ENCODE measurements around the gene ARL15.

The ARL15 gene

DNA sequence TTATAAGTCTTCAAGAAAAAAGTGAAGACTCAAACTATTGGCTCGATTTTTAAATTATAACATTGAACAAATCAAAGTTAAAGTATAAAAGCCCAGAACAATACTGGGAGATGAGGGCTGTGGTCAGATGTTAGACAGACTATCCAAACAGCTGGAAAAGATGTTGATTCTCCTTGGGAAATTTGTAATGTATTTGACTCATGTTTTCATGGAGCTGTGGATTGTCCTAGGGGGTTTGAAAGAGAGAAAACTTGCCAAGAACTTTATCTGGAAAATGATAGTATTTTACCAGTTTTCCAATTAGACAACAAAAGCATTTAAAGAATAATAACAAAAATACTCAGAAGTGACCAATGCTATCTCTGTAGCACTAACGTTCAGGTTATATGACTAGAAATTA is 339.2 kb downstream of the ARL15 start:
- no peak for DNase-seq

DNA sequence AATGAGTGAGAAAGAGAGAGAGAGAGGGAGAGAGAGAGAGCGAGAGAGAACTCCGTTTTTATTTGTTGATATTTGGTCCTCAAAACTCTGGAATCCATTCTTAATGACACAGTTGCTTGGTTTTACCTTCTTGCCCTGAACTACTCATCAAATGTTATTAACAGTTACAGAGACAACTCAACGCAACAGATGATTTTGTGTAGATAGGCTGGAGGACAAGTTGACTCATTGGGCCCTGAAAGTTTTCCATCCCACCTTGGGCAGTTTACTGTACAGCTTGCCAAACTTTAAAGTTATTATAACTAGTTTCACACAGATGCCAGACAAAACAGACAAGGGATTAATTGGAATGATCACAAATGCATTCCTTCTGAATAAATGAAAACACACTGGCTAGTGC is 339.9 kb downstream of the ARL15 start:
- no peak for DNase-seq

DNA sequence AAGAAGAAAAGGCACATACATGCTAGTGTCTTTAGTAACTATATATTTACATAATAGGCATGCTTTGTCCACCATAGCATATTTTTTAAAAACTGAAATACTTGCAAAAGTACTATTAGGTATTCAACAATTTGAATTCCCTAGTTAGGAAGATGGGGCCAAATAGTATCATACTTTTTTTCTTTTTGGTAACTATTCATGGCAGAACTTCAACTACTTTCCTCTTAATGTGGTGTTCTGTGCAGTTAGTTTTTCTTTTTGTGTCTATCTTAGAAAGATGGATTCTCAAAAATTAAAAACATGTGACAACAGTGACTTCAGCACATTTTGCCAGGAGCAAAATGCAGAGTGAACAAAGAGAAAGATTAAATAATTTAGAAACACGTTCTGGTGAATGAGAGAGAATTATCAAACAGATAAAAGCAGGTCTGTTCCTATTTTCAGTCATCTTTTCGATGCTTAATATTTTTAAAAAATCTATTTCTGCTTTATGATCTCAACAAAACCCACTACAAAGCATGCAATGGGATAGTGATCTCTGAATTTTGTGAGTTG is 341.1 kb downstream of the ARL15 start:
- no peak for DNase-seq

DNA sequence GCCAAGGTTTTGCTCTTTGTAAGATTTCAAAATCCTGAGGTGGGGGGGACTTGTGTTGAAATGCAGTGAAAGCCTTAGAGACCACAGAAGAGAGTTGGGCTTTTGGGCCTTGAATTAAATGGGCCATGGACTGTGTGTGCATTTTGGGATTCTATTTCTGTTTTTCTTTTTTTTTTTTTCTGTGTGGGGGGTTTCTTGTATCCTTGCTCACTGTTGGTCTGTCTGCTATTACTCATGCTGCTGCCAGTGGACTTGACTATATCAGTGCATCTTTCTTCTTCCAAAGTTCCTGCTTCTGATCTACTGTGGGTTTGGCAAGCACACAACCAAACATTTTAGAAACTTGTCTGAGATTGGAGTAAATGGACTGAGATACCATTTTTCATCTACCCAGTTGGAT is 344.9 kb downstream of the ARL15 start:
- DNase-seq, result no peak

DNA sequence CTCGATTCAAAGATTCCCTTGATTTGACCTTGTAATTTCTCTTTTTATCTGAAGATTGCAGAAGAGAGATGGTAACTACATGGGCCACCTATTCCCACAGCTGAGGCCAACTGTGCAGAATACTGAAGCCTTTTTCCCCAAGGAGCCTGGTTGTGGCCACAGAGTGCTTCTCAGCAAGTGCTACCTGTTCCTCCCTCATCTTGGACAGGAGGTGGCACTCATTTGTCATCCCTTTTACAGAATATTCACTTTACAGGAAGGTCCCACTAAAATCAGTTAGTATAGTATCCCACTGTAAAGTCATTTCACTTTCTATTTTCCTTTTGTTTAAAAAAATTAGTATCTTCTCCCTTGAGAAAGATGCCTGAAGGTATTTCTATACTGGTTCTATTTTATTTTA is 346.4 kb downstream of the ARL15 start:
- DNase-seq, result no peak

DNA sequence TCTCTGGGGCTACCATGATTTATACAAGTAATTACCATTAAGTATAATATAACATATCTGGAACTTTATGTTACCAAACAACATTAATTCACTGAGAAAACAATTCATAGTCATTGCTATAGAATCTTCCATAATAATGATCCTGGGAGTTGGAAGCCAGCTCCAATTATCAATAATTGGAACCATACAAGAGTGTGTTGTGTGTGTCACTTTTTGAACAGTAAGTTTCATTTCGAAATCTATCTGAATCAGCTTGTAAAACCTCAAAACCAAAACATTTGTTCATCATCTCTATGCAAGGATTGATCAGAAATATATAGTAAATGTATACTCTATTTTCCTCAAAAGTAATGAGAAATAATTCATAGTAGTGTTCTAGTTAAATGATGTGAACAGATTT is 348.1 kb downstream of the ARL15 start:
- DNase-seq, result no peak

DNA sequence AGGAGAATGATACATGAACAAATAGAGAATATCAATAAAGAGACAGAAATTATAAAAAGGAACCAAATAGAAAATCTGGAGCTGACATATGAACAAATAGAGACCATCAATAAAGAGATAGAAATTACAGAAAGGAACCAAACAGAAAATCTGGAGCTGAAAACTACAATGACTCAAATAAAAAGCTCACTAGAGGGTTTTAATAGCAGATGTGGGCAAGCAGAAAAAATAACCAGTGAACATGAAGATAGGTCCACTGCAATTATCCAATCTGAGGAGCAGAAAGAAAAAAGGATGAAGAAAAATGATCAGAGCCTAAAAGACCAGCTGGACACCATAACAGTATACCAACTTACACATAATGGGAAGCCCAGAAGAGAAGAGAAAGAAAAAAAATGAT is 353.7 kb downstream of the ARL15 start:
- DNase-seq, result no peak

DNA sequence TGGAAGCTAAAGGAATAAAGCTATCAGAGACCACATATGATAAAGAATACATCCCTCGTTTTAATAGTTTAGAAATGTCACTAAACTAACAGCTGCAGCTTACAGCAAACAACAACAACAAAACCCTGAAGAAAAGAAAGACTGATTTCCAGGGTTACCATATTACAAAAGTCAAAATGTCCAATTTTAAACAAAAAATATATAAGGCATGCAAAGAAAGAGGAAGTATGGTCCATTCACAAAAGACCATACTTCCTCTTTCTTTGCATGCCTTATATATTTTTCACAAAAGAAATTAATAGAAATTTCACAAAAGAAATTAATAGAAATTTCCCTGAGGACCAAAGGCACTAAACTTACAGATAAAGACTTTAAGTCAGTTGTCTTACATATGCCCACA is 354.2 kb downstream of the ARL15 start:
- DNase-seq, result no peak

DNA sequence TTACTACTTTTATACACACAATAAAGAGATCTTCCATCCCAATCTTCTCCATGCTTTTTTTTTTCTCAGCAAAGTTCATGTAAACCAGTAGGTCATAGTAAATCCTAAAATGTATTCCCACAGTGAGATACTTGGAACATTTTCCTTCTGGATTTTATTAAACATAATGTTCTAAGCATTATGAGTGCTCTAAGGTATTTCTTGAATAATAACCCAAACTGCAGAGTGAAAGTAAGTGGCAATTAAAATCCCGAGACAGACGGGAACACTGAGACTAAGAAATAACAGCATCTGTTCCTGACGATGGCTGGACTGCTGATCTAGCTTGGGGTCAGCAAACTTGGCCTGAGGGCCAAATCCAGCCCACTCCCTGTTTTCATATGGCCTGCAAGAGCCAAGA is 359.8 kb downstream of the ARL15 start:
- DNase-seq, result no peak

DNA sequence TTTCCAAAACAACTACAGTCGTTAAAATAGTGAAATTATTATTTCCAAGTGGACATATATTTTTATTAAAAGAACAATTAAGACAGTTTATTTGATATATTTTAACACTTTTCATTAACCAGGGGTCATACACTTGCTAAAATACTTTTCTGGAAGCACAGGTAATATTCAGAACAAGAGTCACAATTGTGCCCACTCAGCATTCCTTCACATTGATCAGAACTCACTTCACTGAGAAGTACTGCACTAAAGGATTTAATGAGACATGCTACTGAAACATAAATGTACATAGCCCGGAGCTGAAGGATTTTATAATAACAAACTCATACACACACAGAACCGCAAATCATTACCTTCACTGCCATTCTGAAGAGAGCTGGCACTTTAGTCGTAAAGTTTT is 361.8 kb downstream of the ARL15 start:
- DNase-seq, result no peak

DNA sequence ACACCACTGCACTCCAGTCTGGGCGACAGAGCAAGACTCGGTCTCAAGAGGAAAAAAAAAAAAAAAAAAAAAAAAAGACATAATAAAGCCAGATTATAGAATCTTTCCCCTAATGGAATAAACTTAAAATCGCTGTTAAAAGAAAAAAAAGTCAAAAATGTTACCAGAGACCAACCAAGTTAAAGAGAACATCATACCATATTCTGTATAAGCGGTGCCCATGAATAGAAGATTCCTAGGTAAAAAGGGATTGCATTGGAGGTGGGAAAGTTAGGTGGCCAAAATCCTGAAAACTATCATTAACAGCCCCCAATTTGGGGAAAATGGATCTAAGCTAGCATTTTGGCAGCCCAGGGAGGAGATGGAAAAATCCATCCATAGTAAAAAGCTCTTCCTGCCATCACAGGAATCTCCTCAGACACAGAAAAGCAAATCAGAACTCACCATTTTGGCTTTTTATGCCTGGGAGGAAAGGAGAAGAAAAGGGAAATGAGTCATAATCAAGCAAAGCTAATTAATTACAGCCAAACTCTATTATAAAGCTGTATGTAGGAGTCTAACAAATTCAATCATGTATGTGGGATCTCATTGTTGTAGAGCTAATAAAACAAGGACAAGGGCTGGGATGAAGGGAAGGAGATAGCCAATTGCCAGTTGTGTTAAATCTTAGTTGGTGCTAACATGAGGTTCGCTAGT is 363.8 kb downstream of the ARL15 start:
- no peak for DNase-seq

DNA sequence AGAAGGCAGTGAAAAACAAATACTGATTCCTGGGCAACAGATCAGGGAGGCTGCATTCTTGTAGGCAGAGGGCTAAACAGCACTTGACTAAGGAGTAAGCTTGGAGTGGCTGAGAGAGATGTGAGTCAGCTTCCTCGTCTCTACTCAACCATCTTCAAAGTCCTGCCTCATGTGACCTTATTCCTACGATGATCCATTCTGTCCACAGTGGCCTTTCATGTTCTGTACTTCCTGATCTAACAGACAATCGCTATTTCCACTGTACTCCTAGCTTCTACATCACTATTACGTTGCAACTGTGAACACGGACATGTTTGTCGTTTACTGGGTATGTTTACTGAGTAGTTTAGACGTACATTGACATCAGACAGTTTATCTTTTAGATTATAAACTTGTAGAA is 365.4 kb downstream of the ARL15 start:
- DNase-seq, result no peak

DNA sequence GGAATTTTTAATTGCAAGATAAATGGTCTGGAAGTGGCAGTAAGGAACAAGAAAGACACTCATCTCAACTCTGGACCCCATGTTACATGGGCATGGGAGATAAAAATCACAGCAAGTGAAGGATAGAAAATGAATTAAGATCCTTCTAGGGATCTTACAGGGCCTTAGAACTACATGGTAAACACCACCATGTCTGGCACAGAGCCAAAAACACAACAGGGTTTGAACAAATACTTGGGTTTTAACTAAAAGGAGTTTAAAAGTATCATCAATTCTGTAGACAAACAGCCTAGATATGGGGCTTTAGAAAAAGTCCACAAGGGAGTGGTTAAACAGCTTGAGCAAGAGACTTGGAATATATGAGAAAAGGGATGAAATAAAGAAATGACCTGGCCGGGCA is 366.4 kb downstream of the ARL15 start:
- no peak for DNase-seq

DNA sequence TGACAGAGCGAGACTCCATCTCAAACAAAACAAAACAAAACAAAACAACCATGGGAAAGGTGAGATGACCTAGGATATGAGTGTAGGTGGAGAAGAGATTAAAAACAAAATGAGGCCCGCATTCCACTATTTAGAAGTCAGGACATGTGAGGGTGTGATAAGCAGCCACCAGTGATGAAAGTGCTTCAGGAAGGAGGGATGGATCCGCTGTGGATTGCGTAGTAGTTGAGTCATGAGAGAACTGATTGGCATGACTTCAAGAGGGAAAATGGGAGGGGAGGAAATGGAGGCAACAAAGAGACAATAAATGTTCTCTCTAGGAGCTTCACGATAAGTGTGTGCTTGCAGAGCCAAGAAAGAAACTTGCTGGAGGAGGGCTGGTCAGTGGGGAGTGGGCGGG is 367.6 kb downstream of the ARL15 start:
- DNase-seq, result no peak

DNA sequence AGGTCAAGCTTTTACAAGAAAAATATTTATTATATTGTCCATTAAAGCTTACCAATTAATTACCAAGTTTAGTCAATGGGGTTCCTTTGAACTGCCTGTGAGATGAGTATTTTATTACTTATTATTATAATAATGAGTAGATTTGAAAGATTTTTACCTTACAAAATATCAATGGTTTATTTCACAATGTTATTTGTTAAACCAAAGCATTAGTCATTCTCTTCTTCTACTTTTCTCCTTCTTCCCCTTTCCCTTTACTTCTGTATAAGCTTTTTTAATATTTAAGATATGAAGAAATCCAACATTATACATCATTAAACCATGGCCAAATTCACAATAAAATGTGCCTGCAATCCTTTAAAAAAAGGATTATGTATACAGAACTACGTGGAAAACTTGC is 369.5 kb downstream of the ARL15 start:
- no peak for DNase-seq

DNA sequence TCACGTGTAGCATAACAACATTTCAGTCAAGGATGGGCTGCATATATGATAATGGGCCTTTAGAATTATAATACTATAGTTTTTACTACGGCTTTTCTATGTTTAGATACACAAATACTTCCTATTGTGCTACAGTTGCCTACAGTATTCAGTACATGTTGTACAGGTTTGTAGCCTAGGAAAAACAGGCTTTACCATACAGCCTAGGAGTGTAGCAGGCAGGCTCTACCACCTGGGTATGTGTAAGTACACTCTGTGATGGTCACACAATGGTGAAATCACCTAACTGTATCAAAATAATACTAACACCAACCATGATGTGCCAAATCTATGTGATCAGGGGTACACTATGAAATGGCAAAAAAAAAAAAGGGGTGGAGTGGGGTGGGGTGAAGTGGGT is 372.9 kb downstream of the ARL15 start:
- no peak for DNase-seq

DNA sequence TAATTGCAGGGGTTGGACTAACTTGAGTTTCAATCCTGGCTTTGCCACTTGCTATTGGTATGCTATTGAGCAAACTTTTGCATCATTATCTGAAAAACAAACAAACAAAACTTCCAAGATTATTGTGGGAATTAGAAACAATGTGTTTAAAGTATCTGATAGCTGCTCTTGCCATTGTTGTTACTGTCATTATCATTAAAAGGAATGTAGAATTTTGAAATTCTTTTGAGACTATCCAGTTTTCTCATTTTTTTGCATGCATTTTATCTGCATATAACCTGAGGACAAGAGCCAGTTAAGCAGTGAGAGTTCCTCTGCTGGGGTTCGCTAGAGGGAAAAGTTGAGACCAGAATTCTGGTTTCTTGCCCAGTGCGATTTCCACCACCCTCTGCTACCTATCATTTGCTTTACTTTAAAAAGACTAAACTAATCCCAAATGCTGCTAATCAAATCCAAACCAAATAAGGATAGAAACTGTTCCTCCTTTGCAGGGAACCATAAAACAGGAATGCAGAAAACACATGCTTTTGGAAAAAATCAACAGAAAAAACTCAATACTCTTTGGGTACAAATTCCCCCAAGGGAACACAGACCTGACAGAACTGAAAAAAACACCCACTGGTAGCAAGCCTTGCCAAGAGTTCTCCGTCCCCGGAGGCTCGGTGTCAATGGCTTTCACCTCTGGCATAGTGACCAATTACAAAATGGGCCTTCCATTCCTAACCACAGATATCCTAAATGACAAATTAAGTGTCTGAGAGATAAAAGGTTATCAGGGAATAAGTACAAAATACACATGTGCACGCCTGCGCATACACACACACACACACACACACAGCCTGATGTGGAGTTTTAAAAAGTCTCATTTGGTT is 373.7 kb downstream of the ARL15 start:
- no peak for DNase-seq

DNA sequence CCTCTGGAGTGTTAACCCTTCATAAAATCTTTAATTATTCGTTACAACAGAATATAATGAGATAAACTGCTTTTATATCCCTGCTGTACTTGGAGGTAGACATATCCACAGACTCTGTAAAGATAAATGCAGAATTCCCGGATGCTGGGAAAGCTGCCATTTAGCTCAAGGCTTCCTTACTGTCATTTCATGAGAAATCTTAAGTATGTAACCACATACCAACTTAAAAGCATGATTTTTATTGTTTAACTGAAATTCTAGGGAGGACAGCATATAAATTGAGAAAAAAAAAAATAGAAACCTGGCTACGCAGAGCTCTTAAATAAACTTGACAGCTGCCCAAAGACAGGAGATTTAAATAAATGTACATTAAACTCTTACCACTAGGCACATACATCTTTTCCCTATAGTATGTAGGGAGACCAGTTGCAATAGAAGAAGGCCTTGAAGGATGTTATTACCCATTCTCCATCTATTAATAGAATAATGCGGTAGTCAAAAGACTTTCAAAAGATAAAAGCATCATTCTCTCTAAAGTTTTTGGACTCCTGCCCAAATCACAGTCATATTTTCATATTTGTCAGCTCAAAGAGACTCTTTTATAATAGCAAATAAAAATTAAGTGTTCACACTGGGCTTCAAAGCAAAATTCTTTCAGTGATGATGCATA is 376.1 kb downstream of the ARL15 start:
- DNase-seq, result no peak

DNA sequence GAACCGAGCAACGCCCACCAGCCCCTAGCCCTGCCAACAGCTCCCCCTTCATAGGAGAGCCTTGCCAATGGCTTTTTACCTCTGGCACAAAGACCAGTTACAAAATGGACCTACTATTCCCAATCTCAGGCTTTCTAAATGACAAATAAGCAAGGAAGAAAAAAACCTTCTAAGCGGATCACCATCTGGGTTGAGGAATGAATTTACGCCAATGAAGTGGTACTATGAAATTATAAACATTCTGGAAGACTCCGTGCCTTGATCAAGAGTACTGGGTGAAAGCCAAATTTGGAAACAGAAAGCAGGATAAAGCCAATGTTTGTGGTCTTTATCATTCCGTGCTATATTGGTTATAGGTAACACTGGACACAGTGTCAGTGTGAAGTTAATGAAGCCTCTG is 378.0 kb downstream of the ARL15 start:
- no peak for DNase-seq

DNA sequence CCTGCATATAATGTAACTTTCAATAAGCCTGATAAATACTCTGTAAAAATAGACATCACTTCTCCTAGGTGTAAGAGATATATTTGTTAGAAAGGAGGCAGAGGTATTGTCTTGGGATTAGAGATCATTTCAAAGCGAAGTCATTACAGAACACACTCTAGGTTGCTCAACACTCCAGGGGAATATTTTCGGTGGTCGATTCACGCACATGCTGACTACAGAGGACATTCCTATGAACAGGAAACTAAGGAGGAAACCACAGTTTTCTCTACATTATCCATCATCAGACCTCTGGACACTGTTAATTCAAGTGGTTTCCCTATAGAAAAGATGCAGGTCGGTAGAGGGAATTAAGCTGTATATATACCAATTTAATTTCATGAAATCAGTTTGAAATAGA is 379.9 kb downstream of the ARL15 start:
- DNase-seq, result no peak

DNA sequence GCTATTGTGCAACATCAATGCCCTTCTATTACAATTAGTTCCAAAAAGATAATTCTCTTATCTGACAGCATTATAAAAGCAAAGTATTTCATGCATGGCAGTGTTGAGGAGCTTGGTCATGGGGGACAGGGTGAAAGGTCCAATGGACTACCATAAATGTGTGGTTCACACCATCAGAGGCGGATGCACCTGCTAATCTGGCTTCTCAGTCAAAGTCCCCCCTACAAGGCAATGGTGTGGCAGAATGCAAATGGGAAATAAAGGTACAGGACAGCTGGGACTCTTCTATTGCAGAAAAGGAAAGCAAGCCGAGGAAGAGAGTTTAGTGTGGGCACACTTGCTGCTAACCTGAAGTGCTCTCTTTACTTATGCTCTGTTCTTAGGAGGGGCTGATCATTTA is 380.8 kb downstream of the ARL15 start:
- no peak for DNase-seq

DNA sequence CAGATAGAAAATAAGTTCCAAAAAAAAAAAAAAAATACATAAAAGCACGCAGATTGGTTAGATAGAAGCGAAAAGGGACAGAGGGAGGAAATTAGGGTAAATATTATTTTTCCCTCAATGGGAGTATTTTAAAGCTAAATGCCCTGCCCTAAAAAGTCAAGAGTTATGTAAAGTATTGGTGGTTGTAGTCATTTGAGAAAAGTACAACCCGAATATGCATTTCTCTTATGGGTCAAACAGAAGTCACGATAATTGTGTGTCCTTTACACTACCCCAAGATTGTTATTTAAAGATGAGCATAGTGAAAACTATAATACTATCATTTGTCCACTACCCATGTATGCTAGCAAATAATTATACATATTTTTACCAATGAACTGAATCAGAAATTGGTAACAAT is 381.2 kb downstream of the ARL15 start:
- no peak for DNase-seq

DNA sequence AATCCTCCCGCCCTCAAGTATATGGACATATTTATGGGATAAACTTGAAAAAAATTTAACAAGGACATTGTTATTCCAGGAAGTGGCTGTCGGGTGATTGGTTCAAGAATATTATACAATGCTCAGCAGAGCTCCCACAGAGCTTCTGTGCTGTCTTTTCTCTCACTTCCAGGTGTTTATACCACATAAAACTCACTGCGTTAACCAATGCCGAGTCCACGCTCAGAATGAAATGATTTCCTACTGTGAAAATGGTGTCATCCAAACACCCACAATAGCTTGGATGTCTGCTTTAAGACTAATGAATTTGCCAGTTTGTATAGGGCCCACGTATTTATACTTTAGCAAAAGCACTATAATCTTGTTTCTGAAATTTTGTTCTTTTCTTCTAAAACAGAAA is 381.7 kb downstream of the ARL15 start:
- no peak for DNase-seq

Data from cortex of kidney (tissue), 1 donor.